Astrocyte of the hippocampus (primary cell): ENCODE results near the gene FGF3.

ENCODE experiments used
- DNase-seq: peaks from one replicate; pipeline ENCODE4 v3.0.0; 2011; ENCODE audit warnings: low read depth, low spot score

The FGF3 gene

DNA sequence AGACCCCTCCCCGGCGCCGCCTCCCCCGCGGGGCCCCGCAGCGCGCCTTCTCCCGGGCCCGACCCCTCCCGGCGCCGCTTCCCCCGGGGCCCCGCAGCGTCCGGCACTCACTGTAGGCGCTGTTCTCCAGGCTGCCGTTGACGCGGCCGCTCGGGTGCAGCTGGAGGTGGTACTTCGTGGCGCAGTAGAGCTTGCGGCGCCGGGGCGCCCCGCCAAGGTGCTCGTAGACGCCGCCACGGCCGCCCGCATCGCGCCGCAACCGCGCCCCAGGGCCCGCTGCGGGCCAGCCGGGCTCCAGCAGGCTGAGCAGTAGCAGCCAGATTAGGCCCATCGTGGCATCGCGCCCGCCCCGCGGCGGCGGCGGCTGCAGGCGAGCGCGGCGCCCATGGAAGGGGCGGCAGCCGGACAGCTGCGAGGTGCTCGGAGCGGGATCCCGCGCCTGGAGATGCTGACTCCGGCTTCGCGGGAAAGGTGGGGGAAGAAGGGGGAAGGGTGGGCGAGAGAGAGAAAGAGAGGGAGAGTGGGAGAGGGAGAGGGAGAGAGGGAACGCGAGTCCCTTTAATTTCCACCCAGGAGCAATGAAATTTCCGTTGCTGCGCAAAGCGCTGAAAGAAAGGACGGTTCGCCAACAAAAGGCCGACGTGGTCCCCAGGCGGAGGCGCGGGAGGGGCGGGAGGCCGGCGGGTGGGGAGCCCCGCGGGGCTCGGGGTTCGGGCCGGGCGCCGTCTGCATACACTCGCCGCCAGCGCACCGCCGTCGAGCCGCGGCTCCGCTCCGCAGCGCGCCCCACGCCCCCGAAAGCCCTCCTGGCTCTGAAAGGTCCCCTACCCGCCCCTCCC is at the start of gene FGF3:
Gene FGF3, minus strand, starts transcription at position 814 of the 839 bp plus-strand sequence. Its CDS starts 483 bp downstream, at position 331.
- peak; percentile 28 for DNase-seq

DNA sequence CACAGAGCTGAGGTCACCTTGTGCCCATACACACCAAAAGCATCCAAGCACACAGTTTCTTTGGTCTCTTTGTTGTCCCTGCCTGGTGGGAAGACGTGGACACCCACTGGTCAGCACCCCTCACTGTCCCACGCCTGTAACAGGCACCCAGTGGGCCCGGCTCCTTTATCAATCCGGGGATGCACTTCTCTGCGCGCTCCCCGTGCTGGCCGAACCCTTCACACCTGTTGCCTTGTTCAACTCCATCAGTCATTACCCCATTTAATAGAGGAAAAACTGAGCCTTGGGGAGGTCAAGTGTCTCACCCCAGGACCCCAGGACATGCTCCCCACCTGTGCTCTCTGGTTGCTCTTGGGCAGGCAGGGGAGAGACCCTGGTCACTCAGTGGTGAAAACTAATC is 49.7 kb upstream of the FGF3 start:
- no peak for DNase-seq

DNA sequence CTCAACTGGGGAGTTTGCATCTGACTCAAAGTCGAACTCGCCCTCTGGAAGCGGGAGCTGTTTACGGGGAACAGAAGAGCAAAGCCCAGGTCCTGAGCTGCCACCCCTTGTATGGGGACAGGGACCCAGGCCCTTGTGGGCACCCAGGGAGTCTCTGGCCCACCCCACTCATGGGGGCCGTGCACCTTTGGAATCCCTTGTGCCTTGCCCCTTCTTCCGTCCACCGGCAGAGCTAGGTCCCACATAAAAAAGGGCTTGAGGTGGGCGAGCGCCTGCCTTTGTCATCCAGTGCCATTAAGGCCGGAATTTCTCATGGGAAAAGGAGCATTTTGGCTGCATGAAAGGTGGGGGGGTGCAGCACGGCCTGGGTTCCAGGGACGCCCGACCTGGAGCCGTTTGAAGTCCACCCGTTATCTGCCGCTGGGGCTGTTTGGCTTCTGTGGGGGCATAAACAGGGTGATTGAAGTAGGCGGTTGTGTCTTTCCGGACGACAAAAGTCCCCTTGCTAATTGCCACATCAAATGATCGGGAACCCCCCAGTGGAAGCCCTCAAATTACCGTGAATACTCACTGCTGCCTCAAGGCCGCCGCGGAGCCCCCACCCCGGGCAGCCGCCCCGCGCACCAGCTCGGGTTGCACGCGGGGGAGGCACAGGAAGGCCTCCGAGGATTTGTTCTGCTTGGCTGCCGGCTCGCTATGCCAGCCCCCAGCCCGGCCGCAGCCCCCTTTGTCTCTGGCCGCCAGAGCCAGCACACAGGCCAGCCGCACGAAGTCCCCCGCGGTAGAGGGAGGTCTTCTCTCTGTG is 49.0 kb upstream of the FGF3 start:
- DNase-seq = peak; percentile 43

DNA sequence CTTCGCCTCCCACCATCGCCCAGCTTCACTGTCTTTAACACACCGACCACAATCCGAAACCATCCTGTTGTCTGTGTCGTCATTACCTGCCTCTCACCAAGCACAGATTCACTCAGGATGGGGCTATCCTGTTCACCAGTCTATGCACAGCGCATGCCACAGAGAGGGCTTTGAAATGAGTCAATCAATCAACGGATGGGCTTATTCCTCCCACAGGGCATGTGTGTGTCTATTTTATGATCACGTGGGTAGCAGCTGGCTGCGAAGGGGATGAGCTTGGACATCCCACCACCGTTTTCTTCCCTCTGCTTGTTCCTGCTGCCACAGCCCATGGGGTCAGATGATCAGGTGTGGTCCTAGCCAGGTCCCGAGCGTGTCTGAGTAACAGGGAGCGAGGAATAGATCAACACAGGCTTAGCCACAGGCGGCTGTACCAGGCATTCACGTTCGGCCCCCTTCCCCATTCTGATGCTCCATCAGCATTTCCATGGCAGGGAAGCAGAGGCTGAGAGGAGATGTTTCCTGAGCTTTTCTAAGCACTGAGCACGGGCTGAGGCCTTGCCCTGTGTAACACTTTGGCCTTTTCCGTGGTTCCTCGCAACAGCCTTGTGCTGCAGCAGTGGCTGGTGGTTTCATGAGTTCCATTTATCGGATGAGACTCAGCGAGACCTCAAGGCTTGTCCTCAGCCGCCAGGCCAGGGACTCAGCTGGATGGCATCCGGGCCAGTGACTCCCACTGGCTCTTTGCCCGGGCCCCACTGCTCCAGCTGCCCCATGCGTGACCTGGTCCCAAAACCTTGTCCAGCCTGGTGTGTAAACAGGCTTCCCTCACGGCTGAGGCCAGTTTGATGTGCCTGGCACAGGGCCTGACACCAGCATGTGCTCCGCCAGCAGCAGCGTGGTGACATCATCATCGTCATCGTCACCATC is 48.1 kb upstream of the FGF3 start:
- peak; percentile 85 for DNase-seq

DNA sequence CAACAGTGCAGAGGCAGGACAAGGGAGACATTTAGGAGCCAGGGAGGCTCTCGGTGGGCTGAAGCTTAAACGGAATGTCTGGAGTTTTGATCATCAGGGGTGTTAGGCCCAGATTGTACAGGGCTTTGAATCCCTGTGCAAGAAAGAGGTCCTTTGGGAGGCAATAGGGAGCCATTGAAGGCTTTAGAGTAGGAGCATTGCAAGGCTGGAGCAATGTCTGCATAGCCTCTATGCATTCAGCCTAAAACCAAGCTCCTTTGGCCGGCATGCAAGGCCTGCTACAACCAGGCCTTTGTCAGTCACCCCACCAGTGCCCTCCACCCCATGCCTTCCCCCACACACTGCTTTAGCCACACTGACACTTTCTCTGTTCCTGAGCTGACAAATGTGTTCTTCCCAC is 47.4 kb upstream of the FGF3 start:
- DNase-seq = no peak

DNA sequence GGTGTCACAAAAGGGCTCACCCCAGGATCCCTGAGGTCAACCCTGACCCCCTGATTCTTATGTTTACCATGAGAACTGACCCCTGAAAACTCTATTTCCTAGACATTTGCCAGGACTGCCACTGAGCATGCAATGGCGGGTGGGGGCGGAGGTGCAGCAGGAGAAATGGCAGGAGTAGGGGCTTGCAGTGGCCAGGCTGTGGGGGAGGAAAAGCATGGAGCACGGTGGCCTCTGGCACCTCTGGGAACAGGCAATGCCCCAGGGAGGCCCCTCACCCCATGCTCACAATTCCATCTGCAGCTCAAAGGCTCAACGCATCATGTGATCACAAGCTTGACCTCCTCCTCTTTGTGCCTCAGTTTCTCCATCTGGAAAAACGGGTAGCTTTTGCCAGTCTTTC is 46.5 kb upstream of the FGF3 start:
- no peak for DNase-seq

DNA sequence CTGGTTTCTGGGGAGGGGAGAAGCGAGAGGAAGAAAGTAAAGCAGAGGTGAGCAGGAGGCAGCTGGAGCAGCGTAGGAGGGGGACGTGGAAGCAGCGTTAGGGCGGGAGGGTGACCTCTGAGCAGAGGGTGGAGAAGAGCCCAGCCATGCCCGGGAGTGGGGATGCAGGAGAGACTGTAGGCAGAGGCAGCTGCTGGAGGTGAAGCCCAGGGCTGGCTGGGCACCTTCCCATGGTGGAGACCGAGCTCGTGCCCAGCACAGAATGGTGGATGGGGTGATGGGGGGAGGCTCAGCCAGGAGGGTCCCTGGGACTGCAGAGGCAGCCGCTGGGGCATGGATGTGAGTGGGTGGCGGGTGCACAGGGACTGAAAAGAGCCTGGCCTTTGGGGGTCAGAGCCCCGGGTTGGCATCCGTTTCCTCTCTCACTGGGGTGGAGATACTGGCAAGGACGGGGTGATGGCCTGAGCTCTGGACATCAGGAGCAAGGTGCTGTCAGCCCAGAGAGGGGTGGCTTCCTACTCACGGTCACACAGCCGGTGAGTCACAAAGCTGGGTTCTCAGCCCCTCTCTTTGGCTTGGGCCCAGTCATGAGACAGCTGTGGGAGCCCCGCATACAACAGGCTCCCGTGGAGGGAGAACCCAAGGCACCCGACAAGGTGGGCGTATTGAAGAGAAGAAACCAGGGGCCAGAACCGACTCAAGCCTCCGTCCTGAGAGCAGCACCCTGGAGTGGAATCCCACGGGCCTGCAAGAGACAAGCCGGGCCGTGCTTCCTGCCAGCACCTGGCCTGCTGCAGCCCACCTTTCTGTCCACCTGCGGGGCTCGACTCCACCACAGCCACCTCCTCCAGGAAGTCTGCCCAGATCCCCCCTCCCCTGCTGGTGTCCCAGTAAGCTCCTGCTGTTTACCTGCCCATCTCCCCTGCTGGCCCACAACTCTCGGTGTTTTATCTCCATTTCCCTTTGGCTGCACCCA is 45.8 kb upstream of the FGF3 start:
- DNase-seq = no peak

DNA sequence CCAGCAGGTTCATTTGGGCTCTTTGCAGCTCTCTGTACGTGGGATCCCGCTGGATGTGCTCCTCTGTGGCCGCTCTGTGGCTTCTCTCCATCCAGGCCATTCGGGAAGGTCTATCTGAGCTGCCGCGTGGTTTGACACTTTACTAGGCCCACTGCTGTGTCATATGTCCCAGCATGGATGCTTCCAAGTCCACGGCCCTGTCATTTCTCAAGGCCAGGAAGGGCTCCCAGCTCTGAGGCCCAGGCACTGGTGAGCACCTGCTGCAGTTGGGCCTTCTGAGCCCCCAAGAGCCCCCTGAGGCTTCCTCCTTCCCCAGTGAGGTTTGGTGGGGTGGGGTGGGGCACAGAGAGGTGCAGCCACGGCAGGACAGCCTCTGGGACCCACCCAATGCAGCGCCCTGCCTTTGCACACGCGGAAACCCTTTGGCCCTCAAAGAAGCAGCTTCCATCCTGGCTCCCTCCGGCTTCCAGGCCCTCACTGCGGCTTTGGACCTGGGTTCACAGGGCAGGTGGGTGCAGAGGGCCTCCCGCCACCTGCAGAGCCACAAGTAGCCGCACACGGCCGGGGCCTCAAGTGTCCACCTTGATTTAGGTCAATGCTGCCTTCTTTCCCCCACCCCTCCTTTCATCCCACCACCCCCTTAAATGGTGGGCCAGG is 44.5 kb upstream of the FGF3 start:
- no peak for DNase-seq

DNA sequence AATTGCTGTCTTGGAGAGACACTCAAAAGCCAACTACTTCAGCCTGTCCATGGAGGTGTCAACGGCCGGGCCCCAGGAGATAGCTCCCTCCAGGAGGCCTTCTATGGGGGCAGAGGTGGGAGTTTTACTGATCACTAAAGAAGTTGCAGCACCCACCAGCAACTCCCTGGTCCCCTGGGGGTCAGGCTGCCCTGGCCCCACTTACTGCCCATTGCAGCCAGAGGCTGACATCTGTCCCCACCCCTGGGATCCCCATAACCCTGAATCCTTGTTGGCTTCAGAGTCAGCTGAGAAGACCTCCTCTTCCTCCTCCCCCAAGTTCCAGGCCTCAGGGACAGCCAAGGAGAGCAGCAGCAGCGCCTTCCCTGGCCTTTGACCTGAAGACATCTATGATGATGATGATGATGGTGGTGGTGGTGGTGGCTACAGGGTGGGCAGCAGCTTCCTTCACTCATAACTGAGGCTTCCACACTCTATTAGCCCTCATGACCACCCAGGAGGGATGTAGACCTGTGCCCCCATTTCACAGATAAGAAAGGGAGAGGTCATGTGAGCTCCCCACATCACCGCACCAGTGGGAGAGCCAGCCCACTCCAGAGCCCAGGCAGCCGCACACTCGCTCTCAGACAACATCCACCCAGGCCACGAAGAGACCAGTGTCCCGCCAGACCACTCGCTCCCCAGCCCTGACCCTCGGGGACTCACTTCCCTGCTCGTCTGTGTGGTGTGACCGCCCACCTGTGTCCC is 43.8 kb upstream of the FGF3 start:
- DNase-seq = no peak

DNA sequence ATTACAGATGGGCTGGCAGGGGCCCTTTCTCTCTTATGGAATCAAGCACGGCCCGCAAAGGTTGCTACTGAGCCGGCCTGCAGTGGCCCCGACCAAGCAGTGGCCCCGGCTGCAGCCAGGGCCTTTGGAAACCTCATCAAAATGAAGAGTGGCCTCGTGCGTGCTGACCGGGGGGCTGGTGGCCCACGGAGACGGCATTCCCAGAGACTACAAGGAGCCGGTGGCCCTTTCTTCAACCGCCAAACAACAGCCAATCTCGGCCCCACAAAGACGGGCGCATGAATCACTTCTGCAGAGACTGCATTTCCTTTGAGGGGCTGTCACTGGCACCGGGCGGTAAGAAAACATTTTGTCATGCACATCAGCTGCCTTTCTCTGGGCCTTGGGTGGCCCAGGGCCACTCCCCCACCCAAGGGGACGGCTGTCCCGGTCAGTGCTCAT is 43.1 kb upstream of the FGF3 start:
- DNase-seq = peak; percentile 60

DNA sequence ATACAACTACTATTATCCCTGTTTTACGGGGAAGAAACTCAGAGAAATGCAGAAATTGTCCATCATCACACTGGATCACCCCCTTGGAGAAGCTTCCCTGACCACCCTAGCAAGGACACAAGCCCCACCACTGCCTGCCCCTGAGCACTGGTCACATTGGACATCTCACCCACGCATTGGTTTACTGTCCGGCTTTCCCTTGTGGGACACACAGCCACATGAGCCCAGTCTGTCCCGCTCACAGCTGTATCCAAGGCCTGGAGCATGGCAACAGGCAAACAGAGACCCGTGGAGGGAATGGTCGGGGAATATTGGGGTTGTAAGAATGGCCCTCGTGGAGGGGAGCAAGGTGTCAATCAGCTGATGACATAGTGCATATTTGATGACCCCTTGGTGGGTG is 42.7 kb upstream of the FGF3 start:
- DNase-seq = no peak

DNA sequence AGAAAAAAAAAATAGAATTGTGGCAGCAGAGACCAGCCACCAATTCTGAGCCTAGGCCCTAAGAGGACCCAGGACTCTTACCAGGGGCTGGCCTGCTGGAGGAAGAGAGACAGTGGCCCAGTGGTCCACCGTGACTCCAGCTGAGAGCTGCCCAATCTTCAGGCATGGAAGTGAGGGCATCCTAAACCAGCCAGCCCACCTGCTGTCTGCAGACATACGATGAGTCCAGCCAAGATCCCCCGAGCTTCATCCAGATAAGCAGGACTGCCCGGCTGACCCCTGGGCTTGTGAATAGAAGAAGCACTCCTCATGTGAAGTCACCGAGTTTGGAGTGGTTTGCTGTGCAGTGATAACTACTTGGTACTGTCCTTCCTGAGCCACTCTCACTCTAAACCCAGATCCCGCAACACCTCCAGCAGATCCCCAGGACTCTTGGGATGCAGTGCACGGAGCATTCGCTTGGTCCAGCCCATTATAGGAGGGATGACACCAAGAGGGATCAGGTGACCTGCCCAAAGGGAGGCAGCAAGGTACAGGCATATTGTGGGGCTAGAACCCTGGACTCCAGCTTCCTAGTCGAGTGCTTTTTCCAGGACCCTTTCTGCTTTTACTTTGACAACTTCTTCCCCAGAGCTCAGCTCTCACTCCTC is 41.7 kb upstream of the FGF3 start:
- DNase-seq = no peak

DNA sequence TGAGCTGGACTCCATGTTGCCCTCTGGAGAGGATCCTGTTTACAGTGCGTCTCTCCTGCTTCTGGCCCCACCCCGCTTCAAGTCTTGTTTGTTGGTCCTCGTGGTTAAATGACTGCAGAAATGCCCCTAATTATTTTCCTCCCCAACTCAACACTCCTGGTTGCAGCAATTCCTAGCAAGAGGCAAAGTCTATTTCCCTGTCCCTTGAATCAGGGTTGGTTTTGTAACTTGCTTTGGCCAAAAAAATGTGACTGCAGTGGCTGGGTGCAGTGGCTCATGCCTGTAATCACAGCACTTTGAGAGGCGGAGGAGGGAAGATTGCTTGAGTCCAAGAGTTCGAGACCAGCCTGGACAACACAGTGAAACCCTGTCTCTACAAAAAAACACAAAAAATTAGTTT is 41.0 kb upstream of the FGF3 start:
- no peak for DNase-seq

DNA sequence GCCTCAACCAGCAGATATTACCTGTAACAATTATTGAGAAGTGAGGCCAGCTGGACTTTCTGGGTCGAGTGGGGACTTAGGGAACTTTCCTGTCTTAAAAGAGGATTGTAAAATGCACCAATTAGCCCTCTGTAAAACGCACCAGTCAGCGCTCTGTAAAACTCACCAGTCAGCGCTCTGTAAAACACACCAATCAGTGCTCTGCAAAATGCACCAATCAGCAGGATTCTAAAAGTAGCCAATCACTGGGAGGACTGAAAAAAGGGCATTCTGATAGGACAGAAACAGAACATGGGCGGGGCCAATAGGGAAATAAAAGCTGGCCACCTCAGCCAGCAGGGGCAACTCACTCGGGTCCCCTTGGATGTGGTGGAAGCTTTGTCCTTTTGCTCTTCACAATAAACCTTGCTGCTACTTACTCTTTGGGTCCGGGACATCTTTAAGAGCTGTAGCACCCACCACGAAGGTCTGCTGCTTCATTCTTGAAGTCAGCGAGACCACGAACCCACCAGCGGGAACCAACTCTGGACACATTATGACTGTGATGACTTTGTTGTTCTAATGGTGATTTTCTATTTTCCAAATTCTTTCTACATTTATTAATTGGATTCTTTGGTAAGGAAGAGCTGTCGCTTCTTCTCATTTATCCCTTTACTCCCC is 40.2 kb upstream of the FGF3 start:
- no peak for DNase-seq

DNA sequence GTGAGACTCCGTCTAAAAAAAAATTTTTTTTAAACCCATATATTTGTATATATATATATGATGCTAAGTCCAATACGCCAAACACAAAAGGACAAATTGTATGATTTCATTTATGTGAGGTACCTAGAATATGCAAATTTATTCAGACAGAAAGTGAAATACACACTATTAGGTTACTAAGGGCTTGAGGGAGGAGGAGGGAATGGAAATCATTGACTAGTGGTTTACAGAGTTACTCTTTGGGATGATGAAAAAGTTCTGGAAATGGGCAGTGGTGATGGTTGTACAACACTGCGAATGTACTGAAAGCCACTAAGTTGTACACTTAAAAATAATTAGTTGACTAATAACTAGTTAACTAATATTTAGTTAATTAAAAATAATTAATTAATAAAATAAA is 36.2 kb upstream of the FGF3 start:
- DNase-seq = no peak

DNA sequence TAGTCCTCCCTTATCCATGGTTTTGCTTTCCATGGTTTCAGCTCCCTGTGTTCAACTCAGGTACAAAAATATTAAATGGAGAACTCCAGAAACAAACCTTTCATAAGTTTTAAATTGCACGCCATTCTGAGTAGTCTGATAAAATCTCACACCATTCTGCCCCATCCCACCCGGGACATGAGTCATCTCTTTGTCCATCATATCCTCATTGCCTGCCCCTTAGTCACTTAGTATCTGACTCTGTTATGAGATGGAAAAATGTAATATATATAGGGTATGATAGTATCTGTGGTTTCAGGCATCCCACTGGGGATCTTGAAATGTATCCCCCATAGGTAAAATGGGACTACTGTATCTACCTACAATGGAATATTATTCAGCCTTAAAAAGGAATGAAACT is 35.5 kb upstream of the FGF3 start:
- no peak for DNase-seq

DNA sequence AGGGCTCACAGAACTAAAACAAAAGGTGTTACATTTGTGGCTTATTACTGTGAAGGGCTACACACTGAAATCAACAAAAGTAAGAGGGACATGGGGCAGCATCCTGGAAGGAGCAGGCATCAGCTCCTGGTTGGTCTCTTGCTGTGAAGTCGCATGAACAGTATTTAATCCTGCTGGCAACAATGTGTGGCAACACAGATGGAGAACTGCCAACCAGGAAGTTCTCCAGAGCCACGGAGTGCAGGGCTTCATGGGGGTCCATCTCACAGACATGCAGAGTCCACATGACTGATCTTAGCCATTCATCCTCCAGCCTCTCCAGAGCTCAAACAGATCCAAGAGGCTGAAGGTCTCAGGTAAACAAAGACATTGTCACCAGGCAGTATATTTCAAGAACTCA is 32.8 kb upstream of the FGF3 start:
- DNase-seq = no peak

DNA sequence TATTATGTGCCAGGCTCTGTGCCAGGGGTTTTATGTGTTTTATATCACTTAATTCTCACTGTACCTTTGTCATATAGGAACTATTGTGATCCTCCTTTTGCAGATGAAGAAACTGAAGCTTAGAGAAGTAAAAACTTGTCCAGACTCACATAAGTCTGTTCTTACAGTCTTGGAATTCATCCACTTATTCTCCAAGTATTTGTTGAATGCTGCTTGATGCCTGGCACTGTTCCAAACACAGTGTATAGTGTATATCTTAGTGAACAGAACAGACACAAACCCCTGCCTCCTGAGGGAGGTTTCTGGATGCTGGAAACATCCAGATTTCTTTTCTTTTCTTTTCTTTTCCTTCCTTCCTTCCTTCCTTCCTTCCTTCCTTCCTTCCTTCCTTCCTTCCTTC is 29.0 kb upstream of the FGF3 start:
- DNase-seq = peak; percentile 67
